M059J (cell line): Measurements from ENCODE around the gene PCDHGA10. TPM values are rescaled to one million over a fixed set of nuclear protein-coding genes. Genes with fewer than 3 reads are reported as not detected.
"Not testable (repeated sequence)": the region's sequence is repeated elsewhere in the genome, so short reads cannot be mapped to it uniquely, and the experiment has no call there.

Experiments used
- DNase-seq: peaks from one replicate; pipeline ENCODE4 v3.0.0-alpha.2; 2012; ENCODE audit warnings: low read depth
- total RNA-seq: library from RNA; depleted of rRNA; stranded (reverse); fragments of >200 nt; shearing (Covaris generic); gene quantifications from 2 replicates; pipeline ENCODE4 v1.2.3, GENCODE V29; 2014

PCDHGA10 gene
- total RNA-seq, 1 experiment from 2014 or later, result 0.89 TPM

GRCh38 chr5:141392429-141393198, 20.2 kb upstream of the PCDHGA10 start, which contains the start of gene PCDHGA8:
Gene PCDHGA8 (plus strand): TSS chr5:141392633. CDS start chr5:141392814, 181 bp downstream.
- no peak for DNase-seq

GRCh38 chr5:141393267-141393666, 19.5 kb upstream of the PCDHGA10 start:
- DNase-seq, result no peak

- DNase-seq, result not testable (repeated sequence)
Observed at GRCh38 chr5:141394401-141395187, 18.2 kb upstream of the PCDHGA10 start.

- DNase-seq, result not testable (repeated sequence)
Observed at GRCh38 chr5:141397756-141398551, 14.8 kb upstream of the PCDHGA10 start, which contains the start of gene PCDHGB5. Gene PCDHGB5 (plus strand): TSS chr5:141397947. CDS start chr5:141398128, 181 bp downstream.

- no peak for DNase-seq
Observed at GRCh38 chr5:141398608-141399007, 14.2 kb upstream of the PCDHGA10 start.

GRCh38 chr5:141399555-141400258, 13.1 kb upstream of the PCDHGA10 start:
- no peak for DNase-seq

- no peak for DNase-seq
Observed at GRCh38 chr5:141402553-141403243, 10.1 kb upstream of the PCDHGA10 start, which contains the start of gene PCDHGA9. Gene PCDHGA9 (plus strand): TSS chr5:141402778. CDS start chr5:141402953, 175 bp downstream.

GRCh38 chr5:141403387-141403786, 9.4 kb upstream of the PCDHGA10 start:
- no peak for DNase-seq

- not testable (repeated sequence) for DNase-seq
Observed at GRCh38 chr5:141407790-141408505, 4.8 kb upstream of the PCDHGA10 start, which contains the start of gene PCDHGB6. Gene PCDHGB6 (plus strand): TSS chr5:141408021. CDS start chr5:141408203, 182 bp downstream.

GRCh38 chr5:141409598-141410306, 3.0 kb upstream of the PCDHGA10 start:
- no peak for DNase-seq

- no peak for DNase-seq
Observed at GRCh38 chr5:141411575-141411974, 1.2 kb upstream of the PCDHGA10 start.

GRCh38 chr5:141413540-141414069, 818 bp downstream of the PCDHGA10 start:
- no peak for DNase-seq

GRCh38 chr5:141414548-141415274, 1.9 kb downstream of the PCDHGA10 start:
- DNase-seq, result not testable (repeated sequence)

GRCh38 chr5:141415275-141415618, 2.5 kb downstream of the PCDHGA10 start:
- DNase-seq, result not testable (repeated sequence)

- peak; percentile 82 for DNase-seq
Observed at GRCh38 chr5:141417494-141418172, 4.8 kb downstream of the PCDHGA10 start, which contains the start of gene PCDHGB7. Gene PCDHGB7 (plus strand): TSS chr5:141417677. CDS start chr5:141417860, 183 bp downstream.

GRCh38 chr5:141419074-141419880, 6.5 kb downstream of the PCDHGA10 start:
- DNase-seq, result no peak
